GM13977 (cell line): ENCODE results near the gene LIMK1.
"Not testable (repeated sequence)": the region's sequence is repeated elsewhere in the genome, so short reads cannot be mapped to it uniquely, and the experiment has no call there.

Experiments
- DNase-seq: peaks from one replicate; pipeline ENCODE4 v3.0.0; 2012; ENCODE audit warnings: low spot score
- in situ Hi-C: fragments of 300-500 bp; cut with MboI; formaldehyde crosslinking; loops from one replicate; pipeline ENCODE4 v1.12.0; 2022; ENCODE audit warnings: low sequenced_read_pairs, low pct_unique_long_range_greater_than_20kb, mixed read lengths, inconsistent platforms; ENCODE audit not compliant: unreplicated experiment
- TF ChIP-seq, protein P1 (sequence below): IDR thresholded peaks from 2 replicates; pipeline ENCODE4 v1.5.1; 2012; ENCODE audit warnings: mild to moderate bottlenecking, control low read depth; ENCODE audit not compliant: insufficient read depth; ENCODE audit errors: extremely low read depth, missing control alignments

The LIMK1 gene

GRCh38 chr7:74121401-74122249 is 38.0 kb downstream of the LIMK1 start:
- in situ Hi-C loops, result no loop called here
- TF ChIP-seq, protein P1, sequence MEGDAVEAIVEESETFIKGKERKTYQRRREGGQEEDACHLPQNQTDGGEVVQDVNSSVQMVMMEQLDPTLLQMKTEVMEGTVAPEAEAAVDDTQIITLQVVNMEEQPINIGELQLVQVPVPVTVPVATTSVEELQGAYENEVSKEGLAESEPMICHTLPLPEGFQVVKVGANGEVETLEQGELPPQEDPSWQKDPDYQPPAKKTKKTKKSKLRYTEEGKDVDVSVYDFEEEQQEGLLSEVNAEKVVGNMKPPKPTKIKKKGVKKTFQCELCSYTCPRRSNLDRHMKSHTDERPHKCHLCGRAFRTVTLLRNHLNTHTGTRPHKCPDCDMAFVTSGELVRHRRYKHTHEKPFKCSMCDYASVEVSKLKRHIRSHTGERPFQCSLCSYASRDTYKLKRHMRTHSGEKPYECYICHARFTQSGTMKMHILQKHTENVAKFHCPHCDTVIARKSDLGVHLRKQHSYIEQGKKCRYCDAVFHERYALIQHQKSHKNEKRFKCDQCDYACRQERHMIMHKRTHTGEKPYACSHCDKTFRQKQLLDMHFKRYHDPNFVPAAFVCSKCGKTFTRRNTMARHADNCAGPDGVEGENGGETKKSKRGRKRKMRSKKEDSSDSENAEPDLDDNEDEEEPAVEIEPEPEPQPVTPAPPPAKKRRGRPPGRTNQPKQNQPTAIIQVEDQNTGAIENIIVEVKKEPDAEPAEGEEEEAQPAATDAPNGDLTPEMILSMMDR, result no peak
- no peak for DNase-seq

- DNase-seq, in situ Hi-C loops: not testable (repeated sequence)
Observed at GRCh38 chr7:74123892-74124291, 40.3 kb downstream of the LIMK1 start.

DNA sequence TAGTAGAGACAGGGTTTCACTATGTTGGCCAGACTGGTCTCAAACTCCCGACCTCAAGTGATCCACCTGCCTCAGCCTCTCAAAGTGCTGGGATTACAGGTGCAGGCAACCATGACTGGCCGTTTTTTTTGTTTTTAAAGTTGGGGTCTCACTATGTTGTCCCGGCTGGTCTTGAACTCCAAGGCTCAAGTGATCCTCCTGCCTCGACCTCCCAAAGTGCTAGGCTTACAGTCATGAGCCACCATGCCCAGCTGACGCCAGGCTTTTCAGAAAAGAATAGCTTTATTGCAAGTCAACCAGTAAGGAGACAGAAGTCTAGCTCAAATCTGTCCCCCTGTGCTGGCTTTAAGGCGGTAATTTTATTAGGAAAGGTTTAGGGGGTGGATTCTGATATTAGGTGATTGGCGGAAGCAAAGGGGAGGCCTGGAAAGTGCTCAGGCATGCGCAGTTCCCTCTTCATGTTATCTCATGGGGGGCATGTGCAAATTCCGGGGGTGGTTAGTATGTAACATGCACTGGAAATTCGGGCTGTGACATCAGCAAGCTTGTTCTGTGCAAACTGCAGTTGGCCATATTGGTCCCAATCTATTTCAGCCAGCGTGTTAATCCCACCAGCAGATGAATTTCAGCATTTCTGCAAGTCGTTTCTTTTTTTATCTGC is 42.7 kb downstream of the LIMK1 start:
- TF ChIP-seq, protein P1, result no peak
- no peak for DNase-seq
- in situ Hi-C loops, result no loop called here

DNA sequence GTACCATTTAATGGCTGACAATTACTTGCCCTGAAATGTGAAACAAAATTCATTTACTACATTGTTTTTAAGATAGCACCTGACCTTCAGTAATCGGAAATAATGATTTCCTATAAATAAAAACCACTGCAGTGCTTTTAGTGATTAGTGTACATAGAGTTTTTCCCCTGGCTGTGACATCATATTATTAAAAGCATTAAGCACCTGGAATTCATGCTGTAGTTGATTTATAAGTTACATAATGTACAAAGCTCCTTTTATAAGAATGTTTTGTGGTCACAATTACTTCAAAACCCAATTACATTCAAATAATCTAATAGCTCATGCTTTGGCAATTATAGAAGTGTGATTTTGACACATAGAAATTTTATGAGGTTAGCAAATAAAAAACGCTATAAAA is 46.3 kb downstream of the LIMK1 start:
- TF ChIP-seq, protein P1, result no peak
- in situ Hi-C loops, result no loop called here
- DNase-seq, result no peak

DNA sequence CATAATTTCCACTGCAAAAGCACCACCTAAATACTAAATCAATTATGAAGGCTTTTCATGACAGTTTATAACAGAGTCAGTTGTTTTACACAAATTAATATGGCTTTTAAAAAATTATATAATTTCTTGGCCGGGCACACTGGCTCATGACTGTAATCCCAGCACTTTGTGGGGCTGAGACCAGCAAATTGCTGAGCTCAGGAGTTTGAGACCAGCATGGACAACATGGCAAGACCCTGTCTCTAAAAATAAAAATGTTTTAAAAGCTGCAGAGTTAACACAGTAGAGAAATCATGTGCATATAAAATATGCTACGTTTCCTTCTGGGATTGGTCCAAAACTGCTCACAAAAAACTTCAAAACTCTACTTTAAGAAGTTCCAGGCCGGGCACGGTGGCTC is 46.9 kb downstream of the LIMK1 start:
- TF ChIP-seq, protein P1, result no peak
- DNase-seq, result no peak
- in situ Hi-C loops, result no loop called here

DNA sequence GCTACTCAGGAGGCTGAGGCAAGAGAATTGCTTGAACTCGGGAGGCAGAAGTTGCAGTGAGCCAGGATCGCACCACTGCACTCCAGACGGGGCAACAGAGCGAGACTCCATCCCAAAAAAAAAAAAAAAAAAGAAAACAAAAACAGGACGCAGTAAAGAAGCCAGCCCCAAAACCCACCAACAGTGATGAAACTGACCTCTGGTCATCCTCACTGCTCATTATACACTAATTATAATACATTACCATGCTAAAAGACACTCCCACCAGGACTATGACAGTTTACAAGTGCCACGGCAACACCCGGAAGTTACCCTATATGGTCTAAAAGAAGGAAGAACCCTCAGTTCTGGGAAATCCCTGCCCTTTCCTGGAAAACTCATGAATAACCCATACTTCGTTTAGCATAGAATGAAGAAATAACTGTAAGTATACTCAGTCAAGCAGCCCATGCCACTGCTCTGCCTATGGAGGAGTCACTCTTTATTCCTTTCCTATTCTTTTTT is 50.6 kb downstream of the LIMK1 start:
- TF ChIP-seq, protein P1, result no peak
- no peak for DNase-seq
- in situ Hi-C loops, result no loop called here

GRCh38 chr7:74138334-74138867 is 54.8 kb downstream of the LIMK1 start:
- TF ChIP-seq, protein P1, result no peak
- in situ Hi-C loops, result no loop called here
- no peak for DNase-seq
